Astrocyte of the cerebellum (primary cell): ENCODE measurements around the gene BICRAL.

Experiments
- DNase-seq: peaks from one replicate; pipeline ENCODE4 v3.0.0-alpha.2; 2011; ENCODE audit warnings: low read depth
- H3K4me3 ChIP-seq: 2 replicates; pipeline ENCODE4 v1.5.1; 2011; ENCODE audit warnings: mild to moderate bottlenecking, low read depth, low read length, moderate library complexity
- CTCF ChIP-seq: IDR thresholded peaks from 2 replicates; pipeline ENCODE4 v1.5.1; 2012; ENCODE audit warnings: low read length, low read depth, moderate library complexity, mild to moderate bottlenecking; ENCODE audit errors: missing control alignments
- in situ Hi-C: cut with HindIII; loops from 2 replicates; pipeline ENCODE4 v1.10.0; 2017; ENCODE audit warnings: low sequenced_read_pairs

The BICRAL gene

GRCh38 chr6:42851599-42851998 is 69.7 kb downstream of the BICRAL start:
- no peak for TF ChIP-seq CTCF
- no peak for DNase-seq
- in situ Hi-C loops = loop anchor here (5.0 to 25.0 kb wide), 2 partner anchors 39 to 189 kb away; no protein-coding TSS in a partner anchor
- H3K4me3 ChIP-seq = no peak overlapping the region

GRCh38 chr6:42860036-42860435 is 78.2 kb downstream of the BICRAL start:
- no peak for TF ChIP-seq CTCF
- DNase-seq = no peak
- in situ Hi-C loops = loop anchor here (25.0 kb wide), 1 partner anchor 198 kb away; no protein-coding TSS in a partner anchor
- no peak overlapping the region for H3K4me3 ChIP-seq

- H3K4me3 ChIP-seq = no peak overlapping the region
- in situ Hi-C loops = loop anchor here (25.0 kb wide), 1 partner anchor 198 kb away; no protein-coding TSS in a partner anchor
- no peak for DNase-seq
- TF ChIP-seq CTCF = no peak
Observed at GRCh38 chr6:42860481-42860880, 78.6 kb downstream of the BICRAL start.

GRCh38 chr6:42864602-42865001 is 82.8 kb downstream of the BICRAL start:
- TF ChIP-seq CTCF = no peak
- no peak for DNase-seq
- in situ Hi-C loops = loop anchor here (25.0 kb wide), 1 partner anchor 202 kb away; no protein-coding TSS in a partner anchor
- no peak overlapping the region for H3K4me3 ChIP-seq

- DNase-seq = no peak
- in situ Hi-C loops = loop anchor here (25.0 kb wide), 1 partner anchor 208 kb away; no protein-coding TSS in a partner anchor
- TF ChIP-seq CTCF = no peak
- H3K4me3 ChIP-seq = no peak overlapping the region
Observed at GRCh38 chr6:42870145-42870936, 88.5 kb downstream of the BICRAL start.

- in situ Hi-C loops = loop anchor here (25.0 kb wide), 1 partner anchor 209 kb away; no protein-coding TSS in a partner anchor
- no peak for DNase-seq
- TF ChIP-seq CTCF = no peak
- H3K4me3 ChIP-seq = no peak overlapping the region
Observed at GRCh38 chr6:42871711-42872110, 89.9 kb downstream of the BICRAL start.
